NCI-H146 treated with DMSO at 0.1 percent for 48 hours (cell line): Measurements from ENCODE around the gene A3GALT2.

Source experiments
- DNase-seq: peaks from one replicate; lab custom pipeline; 2025; ENCODE audit not compliant: unreplicated experiment; lab: John Stamatoyannopoulos, UW

Gene A3GALT2

GRCh38 chr1:33350611-33351280 is 29.8 kb upstream of the A3GALT2 start:
- no peak for DNase-seq

- DNase-seq, result peak; percentile 45
Measured at GRCh38 chr1:33349778-33350610, 29.1 kb upstream of the A3GALT2 start.

- DNase-seq, result no peak
Measured at GRCh38 chr1:33349081-33349759, 28.3 kb upstream of the A3GALT2 start.

GRCh38 chr1:33348676-33349080 is 27.8 kb upstream of the A3GALT2 start:
- DNase-seq, result no peak

GRCh38 chr1:33348194-33348593 is 27.3 kb upstream of the A3GALT2 start:
- DNase-seq, result no peak

- no peak for DNase-seq
Measured at GRCh38 chr1:33347650-33347992, 26.7 kb upstream of the A3GALT2 start.

GRCh38 chr1:33346927-33347649 is 26.2 kb upstream of the A3GALT2 start:
- DNase-seq, result no peak

- no peak for DNase-seq
Measured at GRCh38 chr1:33346533-33346926, 25.6 kb upstream of the A3GALT2 start.

GRCh38 chr1:33344896-33345560 is 24.1 kb upstream of the A3GALT2 start:
- DNase-seq, result no peak

GRCh38 chr1:33343539-33343938 is 22.6 kb upstream of the A3GALT2 start:
- no peak for DNase-seq

GRCh38 chr1:33342041-33342723 is 21.3 kb upstream of the A3GALT2 start:
- DNase-seq, result peak; percentile 93

GRCh38 chr1:33341190-33341589 is 20.3 kb upstream of the A3GALT2 start:
- no peak for DNase-seq

GRCh38 chr1:33339413-33339812 is 18.5 kb upstream of the A3GALT2 start:
- no peak for DNase-seq

GRCh38 chr1:33338440-33339211 is 17.7 kb upstream of the A3GALT2 start:
- peak; percentile 16 for DNase-seq

GRCh38 chr1:33338048-33338439 is 17.1 kb upstream of the A3GALT2 start:
- DNase-seq, result no peak

GRCh38 chr1:33337441-33337840 is 16.5 kb upstream of the A3GALT2 start:
- no peak for DNase-seq

- peak; percentile 58 for DNase-seq
Measured at GRCh38 chr1:33336580-33336979, 15.7 kb upstream of the A3GALT2 start.

GRCh38 chr1:33335020-33335419 is 14.1 kb upstream of the A3GALT2 start:
- no peak for DNase-seq

- DNase-seq, result no peak
Measured at GRCh38 chr1:33334081-33334552, 13.2 kb upstream of the A3GALT2 start.
